K562 (cell line): Measurements from ENCODE around the gene ANXA1. TPM values are rescaled to one million over a fixed set of nuclear protein-coding genes. Genes with fewer than 3 reads are reported as not detected.

Experiments
- AFF1 ChIP-seq, 2 experiments: fragments of 450-650 bp; IDR thresholded peaks; 2 replicates each; pipeline ENCODE4 v1.6.1; 2018; ENCODE audit warnings: mild to moderate bottlenecking in 2 of 2, low read depth in 1 of 2; ENCODE audit not compliant: partially characterized antibody in 2 of 2
- ATF7 ChIP-seq: fragments of 450-650 bp; IDR thresholded peaks from 2 replicates; pipeline ENCODE4 v1.7.1; 2014; ENCODE audit warnings: mild to moderate bottlenecking, moderate library complexity
- BHLHE40 ChIP-seq: IDR thresholded peaks from 2 replicates; pipeline ENCODE4 v1.6.1; 2011; ENCODE audit warnings: low read length, improper control_type of control experiment
- C11orf30 ChIP-seq: fragments of 450-650 bp; IDR thresholded peaks from 2 replicates; pipeline ENCODE4 v1.6.1; 2016; ENCODE audit warnings: low read depth, mild to moderate bottlenecking
- DIDO1 ChIP-seq: fragments of 450-650 bp; IDR thresholded peaks from 2 replicates; pipeline ENCODE4 v1.6.1; 2016; ENCODE audit warnings: low read depth, missing biosample characterization, missing genetic modification characterization
- EHMT2 ChIP-seq: fragments of 450-650 bp; IDR thresholded peaks from 2 replicates; pipeline ENCODE4 v1.6.1; 2018; ENCODE audit warnings: antibody characterized with exemption
- FOS ChIP-seq: IDR thresholded peaks from 3 replicates; pipeline ENCODE4 v1.6.1; 2011; ENCODE audit not compliant: insufficient read length; ENCODE audit errors: extremely low read depth
- FOSL1 ChIP-seq: fragments of 200-800 bp; sonication (Bioruptor generic); conservative IDR thresholded peaks from 2 replicates; pipeline ENCODE4 v1.6.1; 2016; ENCODE audit warnings: missing genetic modification characterization, missing compliant biosample characterization
- HCFC1 ChIP-seq: IDR thresholded peaks from 2 replicates; pipeline ENCODE4 v1.6.1; 2012; ENCODE audit warnings: low read depth, low read length, improper control_type of control experiment
- JUND ChIP-seq, 2 experiments: IDR thresholded peaks; 2 replicates in 1 of 2; 3 replicates in 1 of 2; pipeline ENCODE4 v1.6.1; 2011; ENCODE audit warnings: borderline replicate concordance in 2 of 2, low read depth in 2 of 2, low read length in 2 of 2, improper control_type of control experiment in 1 of 2, missing biosample characterization in 1 of 2, missing genetic modification characterization in 1 of 2, missing genetic modification reagents in 1 of 2
- NCOA4 ChIP-seq: fragments of 450-650 bp; IDR thresholded peaks from 2 replicates; pipeline ENCODE4 v1.6.1; 2018; ENCODE audit warnings: mild to moderate bottlenecking; ENCODE audit not compliant: partially characterized antibody
- NFE2 ChIP-seq: IDR thresholded peaks from 2 replicates; pipeline ENCODE4 v1.6.1; 2014; ENCODE audit warnings: antibody characterized with exemption, low read depth
- PRPF4 ChIP-seq: fragments of 200-400 bp; formaldehyde crosslinking; IDR thresholded peaks from one replicate; pipeline ENCODE4 v1.6.1; 2017; ENCODE audit warnings: low read length, low read depth, mild to moderate bottlenecking; ENCODE audit not compliant: insufficient read depth, poor library complexity, severe bottlenecking
- RBFOX2 ChIP-seq: fragments of 200-400 bp; formaldehyde crosslinking; IDR thresholded peaks from 2 replicates; pipeline ENCODE4 v1.6.1; 2017; ENCODE audit warnings: low read depth, mild to moderate bottlenecking, low read length, moderate library complexity
- SAFB ChIP-seq: fragments of 200-400 bp; formaldehyde crosslinking; IDR thresholded peaks from 2 replicates; pipeline ENCODE4 v1.6.1; 2017; ENCODE audit warnings: low read depth, low read length, borderline replicate concordance
- SAFB2 ChIP-seq: fragments of 200-400 bp; formaldehyde crosslinking; IDR thresholded peaks from 2 replicates; pipeline ENCODE4 v1.6.1; 2018; ENCODE audit warnings: borderline replicate concordance, low read length, low read depth, moderate library complexity; ENCODE audit not compliant: severe bottlenecking
- TEAD1 ChIP-seq, 2 experiments: fragments of 450-650 bp in 1 of 2; sonication (generic) in 1 of 2; formaldehyde crosslinking; IDR thresholded peaks; 2 replicates each; pipeline versions ENCODE4 v1.4.0 to v1.8.0; 2020 to 2022; ENCODE audit warnings: mild to moderate bottlenecking in 2 of 2, missing genetic modification reagents in 1 of 2
- ZNF740 ChIP-seq, 3 experiments: fragments of 200-800 bp in 1 of 3; sonication (Bioruptor generic) in 1 of 3; sonication (generic) in 1 of 3; formaldehyde crosslinking in 1 of 3; IDR thresholded peaks; 2 replicates each; pipeline versions ENCODE4 v1.6.1 to v1.8.0; 2016 to 2022; ENCODE audit warnings: mild to moderate bottlenecking in 2 of 3, missing compliant biosample characterization in 2 of 3, missing genetic modification characterization in 2 of 3, missing genetic modification reagents in 1 of 3
- polyA plus RNA-seq, 8 experiments: library from polyadenylated mRNA; depleted of rRNA in 4 of 8; stranded (reverse) in 5 of 8; unstranded in 3 of 8; fragments of >200 nt; fragmentation: Nextera tagmentation in 2 of 8; fragmentation: Illumina TruSeq in 1 of 8; extraction: Ambion mirVana in 2 of 8; extraction: Trizol in 1 of 8; gene quantifications; 2 replicates each; pipeline versions ENCODE4 v1.2.1 to v1.2.3, GENCODE V29; 2011 to 2014; ENCODE audit warnings: inconsistent platforms in 1 of 8, missing spikeins in 1 of 8
- total RNA-seq, 7 experiments: library from RNA; depleted of rRNA in 6 of 7; stranded (reverse); fragments of >200 nt in 6 of 7; fragmentation: Illumina TruSeq in 2 of 7; extraction: Trizol in 2 of 7; gene quantifications; 2 replicates each; pipeline versions ENCODE4 v1.2.1 to v1.2.3, GENCODE V29; 2011 to 2021; ENCODE audit warnings: low replicate concordance in 1 of 7
- TF ChIP-seq, protein P1 (sequence below), 2 experiments: fragments of 450-650 bp in 1 of 2; sonication (generic) in 1 of 2; formaldehyde crosslinking; conservative IDR thresholded peaks; 2 replicates each; pipeline versions ENCODE4 v1.4.0 to v1.8.1; 2020 to 2022; ENCODE audit warnings: mild to moderate bottlenecking in 1 of 2, missing genetic modification reagents in 1 of 2
- TF ChIP-seq, protein P2 (sequence below), 2 experiments: fragments of 450-650 bp; IDR thresholded peaks; 2 replicates each; pipeline ENCODE4 v1.6.1; 2016

The ANXA1 gene
- total and polyA plus RNA-seq, 9 of the 15 experiments (the other 6 are each of a cell fraction or from before 2014, with no cell fraction given), result 406 to 1,298 (median 620) TPM

DNA sequence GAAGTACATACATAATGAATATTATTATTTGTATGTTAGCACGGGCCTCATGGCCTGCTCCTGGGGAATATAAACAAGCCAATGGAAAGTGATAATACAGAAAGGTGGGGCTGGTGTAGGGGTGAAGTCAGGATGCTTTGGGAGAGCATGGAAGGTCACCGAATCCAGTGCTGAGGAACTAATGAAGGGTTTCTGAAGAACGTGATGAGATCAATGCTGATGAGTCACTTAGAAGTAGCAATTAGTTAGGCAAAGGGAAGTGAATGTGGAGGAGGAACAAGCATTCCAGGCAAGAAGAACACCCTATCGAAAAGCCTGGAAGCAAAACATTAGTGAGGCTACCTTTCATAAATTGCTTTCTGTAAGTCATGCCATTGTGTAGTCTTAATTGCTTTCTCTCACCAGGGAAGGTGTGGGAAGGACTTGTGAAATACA lies 2.1 kb downstream of the ANXA1 start (continued):
- TF ChIP-seq AFF1 (IDR thresholded peaks at IDR 0.05; ENCODE audit: low read depth in 1 of 2, partially characterized antibody in 2 of 2) (peak in 1 of 2 experiments; percentile 64), SAFB2 (no peak), FOS (peak; percentile 16), PRPF4 (no peak), BHLHE40 (peak; percentile 62), FOSL1 (peak; percentile 68), EHMT2 (no peak), ZNF740 (CRISPR knock-in tag; IDR thresholded peaks at IDR 0.05) (no peak), ZNF740 (tag; IDR thresholded peaks at IDR 0.05) (no peak), ATF7 (peak; percentile 35; the same call in 1 of the 2 replicates), C11orf30 (peak; percentile 28; the same call in 1 of the 2 replicates), NCOA4 (no peak), NFE2 (peak; percentile 34), SAFB (no peak), HCFC1 (no peak), DIDO1 (tag) (no peak), RBFOX2 (peak; percentile 48), JUND (IDR thresholded peaks at IDR 0.05; ENCODE audit: borderline replicate concordance, low read depth, low read length) (peak; percentile 86), JUND (tag; IDR thresholded peaks at IDR 0.05; ENCODE audit: borderline replicate concordance, low read depth, low read length) (peak; percentile 67; the same call in 1 of the 3 replicates), TEAD1 (CRISPR knock-in tag; IDR thresholded peaks at IDR 0.05) (peak in 1 of 2 experiments; percentile 45; a peak in 1 of 4 replicates)
- TF ChIP-seq, protein P1, sequence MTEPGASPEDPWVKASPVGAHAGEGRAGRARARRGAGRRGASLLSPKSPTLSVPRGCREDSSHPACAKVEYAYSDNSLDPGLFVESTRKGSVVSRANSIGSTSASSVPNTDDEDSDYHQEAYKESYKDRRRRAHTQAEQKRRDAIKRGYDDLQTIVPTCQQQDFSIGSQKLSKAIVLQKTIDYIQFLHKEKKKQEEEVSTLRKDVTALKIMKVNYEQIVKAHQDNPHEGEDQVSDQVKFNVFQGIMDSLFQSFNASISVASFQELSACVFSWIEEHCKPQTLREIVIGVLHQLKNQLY (CRISPR knock-in tag; conservative IDR thresholded peaks at IDR 0.05), result no peak
- TF ChIP-seq, protein P2, sequence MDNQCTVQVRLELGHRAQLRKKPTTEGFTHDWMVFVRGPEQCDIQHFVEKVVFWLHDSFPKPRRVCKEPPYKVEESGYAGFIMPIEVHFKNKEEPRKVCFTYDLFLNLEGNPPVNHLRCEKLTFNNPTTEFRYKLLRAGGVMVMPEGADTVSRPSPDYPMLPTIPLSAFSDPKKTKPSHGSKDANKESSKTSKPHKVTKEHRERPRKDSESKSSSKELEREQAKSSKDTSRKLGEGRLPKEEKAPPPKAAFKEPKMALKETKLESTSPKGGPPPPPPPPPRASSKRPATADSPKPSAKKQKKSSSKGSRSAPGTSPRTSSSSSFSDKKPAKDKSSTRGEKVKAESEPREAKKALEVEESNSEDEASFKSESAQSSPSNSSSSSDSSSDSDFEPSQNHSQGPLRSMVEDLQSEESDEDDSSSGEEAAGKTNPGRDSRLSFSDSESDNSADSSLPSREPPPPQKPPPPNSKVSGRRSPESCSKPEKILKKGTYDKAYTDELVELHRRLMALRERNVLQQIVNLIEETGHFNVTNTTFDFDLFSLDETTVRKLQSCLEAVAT (IDR thresholded peaks at IDR 0.05), result peak; percentile 23 to 45; a peak in 3 of 4 replicates
